Activated CD8-positive, alpha-beta memory T cell treated with anti-CD3 and anti-CD28 coated beads for 48 hours (primary cell): ENCODE results near the gene CER1.
A peak's percentile ranks its signal among the peaks of the same experiment; 100 is the strongest.
"Not testable (repeated sequence)": the region's sequence is repeated elsewhere in the genome, so short reads cannot be mapped to it uniquely, and the experiment has no call there.

Experiments
- DNase-seq, 3 experiments: peaks; one replicate each; pipeline ENCODE4 v3.0.0-alpha.2; 2020; ENCODE audit warnings: low read depth in 2 of 3, low spot score in 2 of 3

CER1 gene

DNA sequence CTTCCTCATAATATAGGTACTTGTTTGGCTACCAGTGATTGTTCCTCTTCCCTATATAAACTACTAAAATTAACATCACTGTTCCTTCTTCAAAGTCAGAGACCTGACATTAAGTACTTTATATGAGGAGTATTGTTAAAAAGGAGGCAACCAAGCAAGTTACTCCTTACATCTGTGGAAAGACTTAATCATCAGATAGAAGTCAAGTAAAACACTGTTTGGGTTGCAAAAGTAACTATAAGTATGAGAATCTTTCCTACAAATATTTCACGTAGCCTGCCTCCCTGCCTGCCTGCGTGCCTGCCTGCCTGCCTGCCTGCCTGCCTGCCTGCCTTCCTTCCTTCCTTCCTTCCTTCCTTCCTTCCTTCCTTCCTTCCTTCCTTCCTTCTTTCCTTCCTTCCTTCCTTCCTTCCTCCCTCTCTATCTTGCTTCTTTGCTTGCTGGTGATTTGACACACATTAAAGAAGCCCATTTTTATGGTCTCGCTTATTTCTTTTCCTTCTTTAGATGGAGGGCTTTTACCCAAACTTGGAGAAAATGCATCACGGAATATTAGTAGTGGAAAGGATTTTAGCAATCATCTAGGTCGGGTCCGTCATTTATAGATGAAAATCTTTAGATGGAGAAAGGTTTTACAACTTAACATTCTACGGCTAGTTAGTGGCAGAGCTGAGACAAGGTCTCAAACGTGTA is 3.2 kb downstream of the CER1 start:
- DNase-seq = no peak

DNA sequence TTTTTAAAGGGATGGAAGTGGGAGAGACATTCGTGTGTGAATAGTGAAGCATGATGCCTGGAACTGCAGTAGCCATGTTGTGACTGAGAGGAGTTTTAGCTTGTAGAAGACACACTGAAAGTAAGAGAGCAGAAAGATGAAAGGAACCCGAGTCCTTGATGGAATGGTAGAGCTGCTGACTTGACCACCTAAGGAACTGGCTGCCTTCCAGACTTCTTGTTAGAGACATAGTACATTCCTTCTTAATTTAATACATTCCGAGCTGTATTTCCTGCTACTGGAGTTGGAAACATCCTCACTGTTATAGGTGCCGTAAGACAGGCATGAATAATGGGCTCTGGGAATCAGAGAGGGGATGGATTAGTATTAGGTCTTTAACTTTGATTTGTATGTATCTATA is 7.4 kb downstream of the CER1 start:
- no peak for DNase-seq

DNA sequence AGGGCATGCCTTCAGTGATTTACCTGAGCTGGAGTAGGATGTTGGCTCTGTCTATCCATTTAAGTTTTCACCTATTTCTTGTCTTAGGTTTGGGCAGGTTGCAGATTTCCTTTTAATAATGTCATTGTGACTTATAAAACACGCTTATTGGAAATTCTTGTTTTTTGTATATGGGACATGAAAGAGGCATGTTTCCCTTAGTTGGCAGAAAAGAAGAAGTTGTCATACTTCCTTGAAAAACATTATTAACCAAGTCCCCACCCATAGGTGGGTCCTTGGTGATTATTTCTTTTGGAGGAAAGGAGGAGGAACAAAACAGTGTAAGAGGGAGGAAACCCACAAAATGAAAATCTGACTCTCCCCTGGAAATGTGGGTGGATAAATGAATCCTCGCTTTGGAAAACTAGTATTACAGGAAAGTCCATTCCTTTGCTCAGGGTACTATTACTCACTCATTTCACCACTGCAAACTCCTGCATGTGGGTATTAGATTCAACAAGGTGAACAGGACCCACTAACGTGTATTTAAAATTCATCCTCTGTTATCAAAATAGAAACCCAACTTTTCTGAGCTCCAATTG is 9.3 kb downstream of the CER1 start:
- DNase-seq = no peak

DNA sequence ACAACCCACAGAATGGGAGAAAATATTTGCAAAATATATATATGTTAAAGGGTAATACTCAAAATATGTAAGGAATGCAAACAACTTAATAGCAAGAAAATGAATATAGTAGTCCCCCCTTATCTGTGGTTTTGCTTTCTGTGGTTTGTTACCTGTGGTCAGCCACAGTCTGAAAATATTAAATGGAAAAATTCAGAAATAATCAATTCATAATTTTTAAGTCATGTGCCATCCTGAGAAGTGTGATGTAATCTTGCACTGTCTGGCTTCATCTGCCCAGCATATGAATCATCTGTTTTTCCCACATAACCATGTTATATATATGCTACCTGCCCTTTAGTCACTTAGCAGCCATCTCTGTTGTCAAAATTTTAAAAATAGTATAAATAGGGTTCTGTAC is 11.7 kb downstream of the CER1 start:
- no peak for DNase-seq

DNA sequence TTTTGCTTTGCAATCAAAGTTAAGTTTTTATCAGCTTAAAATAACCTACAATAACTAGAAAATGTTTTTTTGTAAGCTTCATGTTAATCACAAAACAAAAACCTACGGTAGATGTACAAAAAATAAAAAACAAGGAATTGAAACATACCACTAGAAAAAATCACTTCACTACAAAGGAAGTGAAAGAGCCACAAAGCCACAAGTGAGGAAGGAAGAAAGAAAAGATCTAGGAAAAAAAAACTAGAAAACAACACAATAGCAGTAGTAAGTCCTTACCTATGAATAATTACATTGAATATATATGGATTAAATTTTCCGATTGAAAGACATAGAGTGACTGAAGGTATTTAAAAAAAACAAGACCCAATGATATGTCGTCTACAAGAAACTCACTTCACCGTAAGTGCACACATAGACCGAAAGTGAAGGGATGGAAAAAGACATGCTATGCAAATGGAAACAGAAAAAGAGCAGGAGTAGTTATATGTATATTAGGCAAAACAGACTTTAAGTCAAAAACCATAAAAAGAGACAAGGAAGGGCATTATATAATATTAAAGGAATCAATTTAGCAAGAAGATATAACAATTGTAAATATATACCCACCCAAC is 15.9 kb downstream of the CER1 start:
- no peak for DNase-seq

DNA sequence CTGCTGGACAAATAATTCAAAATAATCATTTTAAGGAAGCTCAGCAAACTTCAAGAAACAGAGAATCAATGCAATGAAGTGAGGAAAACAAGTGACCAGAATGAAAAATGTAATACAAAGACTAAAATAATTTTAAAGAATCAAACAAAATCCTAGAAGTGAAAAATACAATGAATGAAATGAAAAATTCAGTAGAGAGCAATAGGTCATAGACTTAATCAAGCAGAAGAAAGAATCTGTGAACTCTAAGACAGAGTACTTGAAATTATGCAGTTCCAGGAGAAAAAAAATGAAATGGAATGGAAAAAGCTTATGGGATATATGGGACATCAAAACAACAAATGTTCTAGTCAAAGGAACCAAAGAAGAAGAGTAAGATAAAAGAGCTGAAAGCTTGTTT is 17.5 kb downstream of the CER1 start:
- DNase-seq = no peak

DNA sequence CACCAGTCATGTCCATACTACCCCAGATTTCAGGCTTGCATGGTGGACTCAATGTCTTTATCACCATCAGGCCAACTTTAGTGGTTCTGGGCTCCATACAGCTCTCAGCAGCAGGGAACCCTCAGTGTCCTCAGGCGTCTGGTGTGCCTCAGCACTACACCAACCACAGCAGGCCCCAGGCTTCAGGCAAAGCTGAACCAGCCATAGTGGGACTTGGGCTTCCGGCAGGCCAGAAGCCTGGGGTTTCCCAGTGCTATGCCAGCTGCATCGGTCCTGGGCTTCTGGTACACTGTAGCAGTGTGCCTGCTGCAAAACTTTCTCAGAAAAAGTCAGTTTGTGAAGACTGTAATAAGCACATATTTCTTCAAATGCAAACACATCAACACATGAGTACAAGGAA is 18.3 kb downstream of the CER1 start:
- DNase-seq = no peak

DNA sequence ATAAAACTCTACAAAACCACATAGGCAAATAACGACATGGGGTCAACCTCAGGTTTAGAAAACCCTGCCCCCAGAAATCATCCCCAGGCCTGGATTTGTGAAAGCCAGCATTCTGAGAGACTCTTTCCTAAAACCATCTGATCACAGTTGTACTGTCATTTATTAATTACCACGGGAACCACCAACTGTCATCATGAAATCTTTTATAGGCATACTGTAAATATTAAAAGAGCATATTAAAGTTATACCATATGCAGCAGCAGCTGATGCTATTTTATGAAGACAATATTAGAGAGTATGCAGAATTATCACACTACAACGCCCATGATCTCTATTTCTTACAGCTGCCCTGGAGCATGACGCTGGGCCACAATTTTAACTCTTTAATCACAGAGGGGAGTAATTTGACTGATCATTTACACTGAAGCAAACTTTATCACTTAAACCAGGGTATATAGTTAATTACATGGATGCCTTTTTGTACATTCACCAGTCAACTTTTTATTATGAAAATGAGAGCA is 20.3 kb downstream of the CER1 start:
- no peak for DNase-seq

DNA sequence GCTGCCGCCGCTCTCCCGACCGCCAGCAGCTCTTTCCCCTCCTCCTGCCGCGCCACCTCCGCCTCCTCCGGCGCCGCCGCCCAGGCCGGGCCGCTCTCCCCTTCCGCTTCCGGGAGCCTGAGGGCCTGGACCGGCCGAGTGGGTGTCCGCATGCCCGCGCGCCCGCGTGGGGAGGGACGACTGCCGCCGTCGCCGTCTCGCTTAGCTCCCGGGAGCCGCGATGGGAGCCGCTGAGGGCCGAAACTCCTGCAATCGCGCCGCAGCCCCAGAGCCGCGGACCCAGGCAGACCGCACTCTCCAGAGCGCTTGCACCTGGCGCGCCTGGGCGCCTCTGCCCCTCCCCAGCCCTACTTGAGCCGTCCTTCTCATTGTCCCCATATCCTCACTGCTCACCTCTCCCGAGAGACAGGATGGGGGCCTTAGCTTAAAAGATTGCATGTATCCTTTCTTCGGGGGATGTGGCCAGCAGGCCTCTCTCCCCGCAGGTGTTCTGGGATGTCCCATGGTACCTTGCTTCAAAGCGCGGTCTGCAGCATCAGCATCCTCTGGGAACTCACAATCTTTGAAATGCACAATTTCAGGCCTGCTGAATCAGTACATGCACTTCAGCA is 29.2 kb downstream of the CER1 start, which contains the start of gene ZDHHC21:
TSS of gene ZDHHC21 (minus strand) at position 182 of the 611 bp plus-strand sequence. CDS start 19,092 bp downstream, outside the sequence.
- DNase-seq = peak; percentile 32 to 56 (median 33)

DNA sequence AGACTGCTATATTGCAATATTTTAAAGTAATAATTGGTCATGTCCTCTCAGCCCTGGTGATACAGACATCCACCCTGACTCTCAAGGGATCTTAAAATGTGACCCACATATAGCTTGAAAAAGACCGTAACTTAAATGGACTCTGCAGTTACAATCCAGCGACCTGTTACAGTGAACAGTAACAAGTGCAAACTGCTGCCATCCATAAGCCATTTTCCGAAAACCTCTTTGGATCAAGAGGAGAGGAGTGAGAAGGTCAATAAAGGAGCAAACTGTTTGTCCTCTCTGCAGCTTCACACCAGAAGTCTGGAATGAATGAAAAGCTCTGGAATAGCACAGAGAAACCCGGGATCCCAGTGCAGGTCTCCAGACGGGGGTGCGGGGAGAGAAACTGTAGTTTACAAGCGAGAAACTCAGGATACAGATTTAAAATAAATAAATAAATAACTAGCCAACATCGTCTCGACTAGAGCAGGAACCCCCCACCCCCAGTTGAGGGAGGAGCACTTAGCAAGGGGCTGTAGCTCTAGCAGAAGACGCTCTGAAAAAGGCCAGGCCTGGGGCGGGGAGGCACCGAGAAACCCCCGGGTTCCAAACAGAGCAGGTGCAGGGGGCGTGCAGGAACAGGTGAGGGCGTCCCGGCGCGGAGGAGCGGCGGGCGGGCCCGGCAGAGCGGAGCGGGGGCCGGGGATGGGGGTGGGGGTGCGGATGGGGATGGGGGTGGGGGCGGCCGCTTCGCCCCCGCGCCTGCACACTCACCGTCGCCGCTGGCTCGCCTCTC is 29.9 kb downstream of the CER1 start:
- peak in 2 of 3 experiments; percentile 0 to 8 for DNase-seq

DNA sequence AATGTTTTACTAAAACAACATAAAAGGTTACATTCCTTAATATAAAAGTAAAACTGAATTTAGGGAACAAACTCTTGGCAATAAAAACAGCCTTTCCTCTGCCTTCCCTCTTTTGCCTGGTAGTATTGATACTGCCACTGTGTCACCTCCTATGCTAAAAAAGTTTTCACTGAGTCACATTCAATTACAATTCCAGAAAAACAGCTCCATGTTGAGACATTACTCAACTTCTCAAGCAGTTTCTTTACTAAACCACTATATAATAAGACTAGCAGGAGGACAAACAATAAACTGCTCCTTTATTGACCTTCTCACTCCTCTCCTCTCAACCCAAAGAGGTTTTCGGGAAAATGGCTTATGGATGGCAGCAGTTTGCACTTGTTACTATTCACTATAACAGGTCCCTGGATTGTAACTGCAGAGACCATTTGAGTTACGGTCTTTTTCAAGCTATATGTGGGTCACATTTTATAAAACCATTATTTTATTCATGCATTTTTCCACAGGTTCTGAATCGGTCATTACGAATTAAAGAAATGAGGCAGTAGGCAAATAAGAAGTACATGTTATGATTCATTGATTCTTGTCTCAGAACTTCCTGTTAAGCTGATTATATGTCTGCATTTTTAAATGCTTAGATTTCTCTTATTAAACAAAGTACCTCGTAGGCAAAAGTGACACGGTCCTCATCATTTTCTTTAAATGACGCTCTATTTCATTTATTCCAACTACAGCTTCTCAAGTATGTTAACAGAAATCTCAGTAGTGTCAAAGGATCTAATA is 31.4 kb downstream of the CER1 start:
- DNase-seq = no peak

DNA sequence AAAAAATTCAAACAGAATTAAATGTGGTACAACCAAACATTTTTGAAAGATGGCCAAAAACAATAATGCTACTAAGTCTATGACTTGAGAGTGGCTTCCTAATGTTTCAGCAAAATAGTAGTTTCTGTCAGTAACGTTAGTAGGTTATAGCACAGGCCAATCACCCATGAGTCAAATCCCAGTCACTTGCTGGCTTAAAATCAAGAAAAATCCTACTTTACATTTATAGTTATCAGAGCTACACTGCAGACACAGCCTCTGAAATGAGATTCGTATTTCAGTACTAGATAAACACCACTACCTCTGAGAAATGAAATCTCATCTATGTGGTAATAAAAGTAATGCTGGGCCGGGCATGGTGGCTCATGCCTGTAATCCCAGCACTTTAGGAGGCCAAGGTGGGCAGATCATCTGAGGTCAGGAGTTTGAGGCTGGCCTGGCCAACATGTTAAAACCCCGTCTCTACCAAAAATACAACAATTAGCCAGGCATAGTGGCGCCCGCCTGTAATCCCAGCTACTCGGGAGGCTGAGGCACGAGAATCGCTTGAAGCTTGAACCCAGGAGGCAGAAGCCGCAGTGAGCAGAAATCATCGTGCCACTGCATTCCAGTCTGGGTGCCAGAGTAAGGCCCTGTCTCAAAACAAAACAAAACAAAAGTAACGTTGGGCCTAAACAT is 35.4 kb downstream of the CER1 start:
- no peak for DNase-seq

DNA sequence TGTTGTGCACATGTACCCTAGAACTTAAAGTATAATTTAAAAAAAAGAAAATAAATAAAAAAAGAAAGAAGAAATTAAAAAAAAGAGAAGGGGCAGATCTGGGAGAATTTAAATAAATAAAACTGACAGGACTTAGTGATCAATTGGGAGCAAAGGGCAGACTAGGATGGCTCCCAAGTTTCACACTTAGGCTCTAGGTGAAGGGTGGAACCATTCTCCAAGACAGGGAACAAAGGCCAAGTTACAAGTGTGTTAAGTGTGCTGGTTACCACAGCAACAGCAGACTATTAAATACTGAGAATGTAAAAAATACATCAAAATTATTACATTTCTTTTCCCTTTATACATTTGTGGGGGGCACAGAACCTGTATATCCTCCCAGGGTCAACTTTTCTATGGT is 36.4 kb downstream of the CER1 start:
- DNase-seq = no peak

DNA sequence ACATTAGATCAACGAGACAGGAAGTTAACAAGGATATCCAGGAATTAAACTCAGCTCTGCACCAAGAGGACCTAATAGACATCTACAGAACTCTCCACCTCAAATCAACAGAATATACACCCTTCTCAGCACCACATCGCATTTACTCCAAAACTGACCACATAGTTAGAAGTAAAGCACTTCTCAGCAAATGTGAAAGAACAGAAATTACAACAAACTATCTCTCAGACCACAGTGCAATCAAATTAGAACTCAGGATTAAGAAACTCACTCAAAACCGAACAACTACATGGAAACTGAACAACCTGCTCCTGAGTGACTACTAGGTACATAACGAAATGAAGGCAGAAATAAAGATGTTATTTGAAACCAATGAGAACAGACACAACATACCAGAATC is 39.9 kb downstream of the CER1 start:
- not testable (repeated sequence) for DNase-seq

DNA sequence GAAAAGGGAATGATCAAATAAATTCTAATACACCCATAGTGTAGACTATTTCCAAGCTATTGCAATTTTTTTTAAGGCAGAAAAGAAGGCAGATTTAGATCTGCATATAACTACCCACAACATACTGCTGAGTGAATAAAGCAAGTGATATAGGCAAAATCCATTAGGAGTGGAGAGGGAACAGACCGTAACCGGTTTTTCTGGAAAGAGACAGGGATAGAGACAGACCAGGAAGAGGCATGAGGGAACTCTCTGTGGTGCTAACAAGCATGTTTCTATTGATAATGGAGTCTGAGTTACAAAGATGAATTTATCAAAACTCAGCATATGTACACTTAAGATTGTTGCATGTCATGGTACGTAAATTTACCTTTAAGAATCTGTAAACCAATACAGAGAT is 43.8 kb downstream of the CER1 start:
- no peak for DNase-seq

DNA sequence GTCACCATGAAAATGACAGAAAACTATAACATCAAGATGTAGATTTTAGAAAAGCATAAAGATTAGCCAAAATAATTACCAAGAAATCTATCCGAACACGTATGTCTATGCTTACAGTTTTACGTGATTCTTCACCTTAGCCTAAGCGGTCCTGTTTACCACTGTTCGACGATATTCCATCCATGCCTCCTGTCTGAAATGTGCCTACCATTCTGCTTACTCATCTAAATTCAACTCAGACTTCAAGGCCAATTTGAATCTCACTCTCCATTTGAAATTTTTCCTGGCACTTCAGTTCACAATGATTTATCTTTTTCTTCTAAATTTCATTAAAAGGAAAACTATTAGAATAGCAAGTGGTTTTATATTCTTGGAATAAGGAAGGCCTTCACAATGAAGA is 44.7 kb downstream of the CER1 start:
- no peak for DNase-seq

DNA sequence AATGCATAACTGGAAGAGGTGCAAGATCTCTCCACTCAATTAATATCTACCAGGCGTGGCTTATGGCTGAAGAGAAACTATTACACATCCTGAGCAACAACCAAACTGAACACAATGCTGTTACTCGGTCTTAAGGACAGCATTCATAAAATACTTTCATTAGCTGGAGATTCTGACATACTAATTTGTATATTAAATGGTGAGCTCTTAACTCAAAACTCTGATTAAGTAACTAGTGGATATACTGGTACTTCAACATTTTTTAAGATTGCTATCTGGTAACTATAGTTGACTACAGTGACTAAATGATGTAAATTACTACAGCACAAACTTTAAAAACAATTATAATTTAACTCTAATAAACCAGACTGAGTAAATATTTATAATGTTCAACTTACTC is 45.1 kb downstream of the CER1 start:
- no peak for DNase-seq

DNA sequence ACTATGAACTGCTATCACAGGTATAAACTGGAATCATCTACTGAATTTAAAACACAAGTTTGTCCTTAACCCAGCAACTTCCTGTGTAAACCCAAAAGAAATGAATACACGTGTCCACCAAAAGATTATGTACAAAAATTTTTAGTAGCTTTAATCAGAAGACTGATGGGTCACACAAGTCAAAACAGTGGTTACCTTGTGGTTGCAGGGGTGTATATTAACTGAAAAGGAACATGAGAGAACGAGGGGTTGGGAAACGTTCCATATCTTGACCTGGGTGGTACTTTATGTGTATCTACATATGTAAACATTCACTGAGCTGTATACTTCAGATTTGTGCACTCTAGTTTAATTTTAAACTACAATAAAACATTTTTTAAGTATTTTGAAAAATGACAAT is 47.9 kb downstream of the CER1 start:
- no peak for DNase-seq

DNA sequence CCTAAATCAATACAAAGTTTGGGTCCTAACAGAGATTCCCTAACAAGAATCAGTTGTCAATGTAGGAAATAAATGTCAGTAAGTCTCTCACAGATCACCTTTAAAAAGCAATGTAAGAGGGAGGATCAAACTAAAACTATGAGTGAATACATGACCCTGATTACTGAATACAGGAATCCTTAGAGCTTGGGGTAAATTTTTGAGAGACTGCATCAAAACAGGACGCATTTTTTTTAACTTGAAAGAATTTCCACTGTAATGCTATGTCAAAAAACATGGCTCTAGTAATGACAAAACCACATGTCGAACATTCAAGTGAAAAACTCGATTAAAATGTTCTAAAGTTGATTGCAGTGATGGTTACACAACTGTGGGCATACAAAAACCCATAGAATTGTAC is 51.2 kb downstream of the CER1 start:
- no peak for DNase-seq

DNA sequence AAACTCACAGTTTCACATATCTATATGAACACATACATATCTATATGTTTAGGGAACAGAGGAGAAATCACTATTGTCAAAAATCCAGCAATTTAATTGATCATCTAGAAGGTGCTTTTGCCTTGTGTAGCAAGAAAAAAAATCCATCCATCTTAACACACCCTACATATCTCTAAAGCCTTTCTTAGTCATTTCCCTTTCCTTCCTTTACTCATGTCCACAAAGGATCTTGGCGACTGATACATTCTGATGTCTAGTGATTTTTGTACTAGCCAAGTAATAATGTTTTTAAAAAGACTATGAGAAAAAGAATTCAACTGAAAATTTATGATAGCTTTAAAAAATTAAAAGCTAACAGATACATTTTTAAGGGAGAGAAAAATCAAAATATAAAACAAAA is 51.8 kb downstream of the CER1 start:
- DNase-seq = no peak
